SKM-1 (cell line): Measurements from ENCODE around the gene BGLAP.

ENCODE experiments used
- DNase-seq: peaks from one replicate; lab custom pipeline; 2025; ENCODE audit not compliant: unreplicated experiment; lab: John Stamatoyannopoulos, UW

The BGLAP gene

GRCh38 chr1:156253634-156254033, 11.7 kb downstream of the BGLAP start:
- DNase-seq: no peak

DNA sequence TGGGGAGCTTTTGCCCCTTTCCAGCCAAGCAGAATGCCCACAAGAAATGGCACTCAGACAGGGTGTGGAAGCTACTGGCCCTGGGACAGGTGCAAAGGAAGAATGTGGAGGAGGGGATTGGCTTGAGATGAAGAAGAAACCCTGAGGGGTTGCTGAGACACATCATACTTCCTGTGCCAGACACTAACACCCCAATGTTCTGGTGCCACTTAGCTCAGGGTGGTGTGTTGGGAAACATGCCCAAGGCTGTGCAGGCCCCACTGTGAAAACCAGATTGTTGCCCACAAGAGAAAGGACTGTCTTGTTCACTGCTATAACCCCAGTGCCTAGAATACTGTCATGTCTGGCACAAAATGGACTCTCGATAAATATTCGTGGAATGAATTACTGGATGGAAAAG, 15.7 kb downstream of the BGLAP start:
- no peak for DNase-seq

GRCh38 chr1:156258859-156259258, 16.9 kb downstream of the BGLAP start:
- DNase-seq: no peak

DNA sequence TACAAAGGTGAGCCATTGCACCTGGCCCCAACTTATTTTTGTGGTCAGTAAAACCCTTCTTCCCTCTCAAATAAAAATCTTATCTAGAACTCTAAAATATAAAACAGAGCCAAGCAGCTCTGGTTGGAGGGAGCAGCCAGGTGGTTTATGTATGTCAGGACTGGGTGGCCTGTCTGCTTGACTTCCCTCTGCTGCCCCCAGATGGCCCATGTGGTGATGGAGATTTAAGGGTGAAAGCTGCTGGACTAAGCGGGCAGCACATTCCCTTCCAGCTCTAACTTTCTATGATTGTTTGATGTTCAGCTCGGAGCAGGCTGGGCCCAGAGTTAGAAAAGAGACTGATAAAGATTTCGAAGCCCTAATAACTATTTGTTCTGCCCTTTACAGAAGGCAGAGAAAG, 17.8 kb downstream of the BGLAP start:
- no peak for DNase-seq

DNA sequence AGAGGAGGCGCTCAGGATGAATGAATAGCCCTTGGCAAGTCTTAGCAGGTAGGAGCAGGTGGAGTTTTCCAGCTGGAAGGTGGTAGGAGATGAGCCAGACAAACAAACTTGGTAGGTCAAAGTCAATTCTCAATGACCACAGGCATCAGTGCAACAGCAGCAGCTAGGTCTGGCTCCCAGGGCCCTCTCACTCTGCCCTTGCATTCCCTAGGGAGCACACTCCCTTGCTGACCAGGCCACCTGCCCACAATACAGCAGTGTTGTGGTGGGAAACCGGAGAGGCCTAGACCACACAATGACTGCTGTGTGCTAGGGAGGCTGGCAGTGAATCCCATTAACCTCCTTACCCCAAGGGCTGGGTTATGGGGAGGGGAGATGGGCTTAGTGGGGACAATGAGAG, 18.9 kb downstream of the BGLAP start:
- DNase-seq: no peak

- DNase-seq: no peak
Observed at GRCh38 chr1:156262461-156263287, 20.7 kb downstream of the BGLAP start.

GRCh38 chr1:156263288-156263655, 21.3 kb downstream of the BGLAP start:
- DNase-seq: no peak

DNA sequence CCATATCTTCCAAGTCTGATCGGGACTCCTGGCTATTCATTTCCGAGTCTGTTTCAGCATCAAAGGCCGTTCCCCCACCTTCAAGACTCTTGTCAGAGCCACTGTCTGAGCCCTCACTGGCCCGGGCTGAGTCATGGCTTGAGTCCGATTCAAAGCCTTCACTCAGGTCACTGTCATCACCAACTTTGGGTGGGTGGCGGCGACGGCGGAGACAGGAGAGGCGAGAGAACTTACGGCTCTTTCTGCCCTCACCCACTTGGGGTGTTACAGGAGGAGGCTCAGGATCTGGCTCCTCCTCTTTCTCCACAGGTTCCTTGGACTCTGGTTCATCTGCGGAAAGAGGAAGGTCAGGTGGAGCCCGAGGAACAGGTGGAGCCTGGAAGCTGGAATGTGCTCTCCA, 24.1 kb downstream of the BGLAP start:
- DNase-seq: no peak

- DNase-seq: no peak
Observed at GRCh38 chr1:156268336-156268735, 26.4 kb downstream of the BGLAP start.

DNA sequence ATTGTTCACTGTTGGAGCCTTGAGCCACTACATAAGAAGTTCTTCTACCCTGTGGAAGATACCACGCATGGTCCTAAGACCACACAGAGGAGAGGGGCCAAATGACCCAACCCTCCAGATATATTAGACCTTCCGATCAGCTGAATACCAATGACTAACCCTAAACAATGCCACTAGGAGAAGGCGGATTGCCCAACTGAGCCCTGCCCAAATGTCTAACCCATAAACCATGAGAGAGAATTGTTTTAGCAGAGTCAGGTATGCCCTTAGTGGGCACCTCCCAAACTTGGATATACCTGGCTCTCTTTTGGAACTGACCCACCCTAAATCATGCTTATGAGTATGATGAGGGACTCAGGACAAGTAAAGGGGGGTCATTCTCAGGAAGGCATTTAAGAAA, 28.3 kb downstream of the BGLAP start:
- no peak for DNase-seq

DNA sequence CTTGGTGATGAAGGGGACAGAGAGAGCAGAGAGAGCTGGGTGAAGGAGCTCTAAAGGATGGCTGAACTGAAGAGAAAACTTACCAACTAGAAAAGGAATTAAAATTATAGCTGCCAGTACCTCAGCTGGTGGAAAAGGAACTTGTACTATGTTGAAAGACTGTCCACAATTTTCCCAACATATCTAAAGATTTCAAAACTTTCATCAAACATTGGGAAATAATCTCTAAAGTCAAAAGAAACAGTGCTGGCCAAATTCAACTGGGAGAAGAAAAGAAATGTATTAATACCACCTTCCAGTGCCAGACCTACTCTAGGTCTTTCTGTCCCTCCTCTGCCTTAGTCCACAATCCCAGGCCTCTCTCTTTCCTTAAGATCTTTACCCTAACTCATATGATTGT, 34.5 kb downstream of the BGLAP start:
- peak; percentile 95 for DNase-seq

DNA sequence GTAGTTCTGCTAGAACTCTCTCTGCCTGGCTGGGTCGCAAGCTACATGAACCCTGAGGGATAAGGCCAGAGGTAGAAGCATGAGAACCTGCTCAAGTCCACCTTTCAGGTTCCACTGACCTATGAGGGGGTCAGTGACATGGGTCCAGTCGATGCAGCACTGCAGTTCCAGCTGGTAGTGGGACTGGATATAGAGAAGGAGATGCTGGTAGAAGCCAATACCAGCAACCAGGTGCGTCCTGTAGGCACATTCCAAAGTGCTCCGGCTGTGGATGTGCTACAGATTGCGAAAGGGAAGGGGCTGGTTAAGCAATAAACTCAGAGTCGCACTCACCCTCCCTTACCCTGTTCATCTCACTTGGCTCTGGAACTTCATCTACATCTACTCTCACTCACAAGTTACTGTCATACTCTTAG, 35.0 kb downstream of the BGLAP start:
- peak; percentile 87 for DNase-seq

DNA sequence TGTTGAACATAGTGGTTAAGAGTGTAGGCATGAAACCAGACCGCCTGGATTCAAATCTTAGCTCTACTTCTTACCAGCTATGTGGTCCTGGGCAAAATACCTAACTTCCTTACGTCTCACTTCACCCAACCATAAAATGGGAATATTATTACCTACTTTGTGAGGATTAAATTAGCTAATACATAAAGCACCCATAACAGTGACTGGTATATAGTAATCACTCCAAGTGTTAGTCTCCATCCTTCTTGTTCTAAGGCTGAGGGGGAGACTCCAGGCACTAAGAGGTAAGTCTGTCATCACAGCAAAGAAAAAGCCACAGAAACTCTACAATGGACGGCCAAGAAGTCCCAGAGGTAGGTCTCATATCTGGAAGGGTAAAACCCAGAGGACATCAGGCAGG, 37.9 kb downstream of the BGLAP start:
- no peak for DNase-seq

DNA sequence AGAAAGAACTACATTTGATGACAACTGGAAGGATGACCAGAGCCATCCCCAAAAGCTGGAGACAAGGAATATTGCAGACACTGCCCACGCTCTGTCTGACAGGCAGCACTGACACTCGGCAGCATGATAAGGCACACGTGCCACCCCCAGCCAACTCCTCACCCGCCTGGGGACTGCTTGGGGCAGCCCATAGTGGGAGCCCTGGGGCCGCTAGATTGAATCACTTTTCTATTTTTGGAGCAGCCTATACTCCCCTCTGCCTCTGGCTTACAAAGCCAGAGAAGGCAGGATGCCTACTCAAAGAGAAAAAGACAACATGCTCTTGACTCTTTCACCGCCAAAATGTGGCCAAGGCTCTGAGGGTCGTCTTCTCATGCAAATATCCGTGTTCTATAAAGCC, 39.3 kb downstream of the BGLAP start:
- peak; percentile 13 for DNase-seq

DNA sequence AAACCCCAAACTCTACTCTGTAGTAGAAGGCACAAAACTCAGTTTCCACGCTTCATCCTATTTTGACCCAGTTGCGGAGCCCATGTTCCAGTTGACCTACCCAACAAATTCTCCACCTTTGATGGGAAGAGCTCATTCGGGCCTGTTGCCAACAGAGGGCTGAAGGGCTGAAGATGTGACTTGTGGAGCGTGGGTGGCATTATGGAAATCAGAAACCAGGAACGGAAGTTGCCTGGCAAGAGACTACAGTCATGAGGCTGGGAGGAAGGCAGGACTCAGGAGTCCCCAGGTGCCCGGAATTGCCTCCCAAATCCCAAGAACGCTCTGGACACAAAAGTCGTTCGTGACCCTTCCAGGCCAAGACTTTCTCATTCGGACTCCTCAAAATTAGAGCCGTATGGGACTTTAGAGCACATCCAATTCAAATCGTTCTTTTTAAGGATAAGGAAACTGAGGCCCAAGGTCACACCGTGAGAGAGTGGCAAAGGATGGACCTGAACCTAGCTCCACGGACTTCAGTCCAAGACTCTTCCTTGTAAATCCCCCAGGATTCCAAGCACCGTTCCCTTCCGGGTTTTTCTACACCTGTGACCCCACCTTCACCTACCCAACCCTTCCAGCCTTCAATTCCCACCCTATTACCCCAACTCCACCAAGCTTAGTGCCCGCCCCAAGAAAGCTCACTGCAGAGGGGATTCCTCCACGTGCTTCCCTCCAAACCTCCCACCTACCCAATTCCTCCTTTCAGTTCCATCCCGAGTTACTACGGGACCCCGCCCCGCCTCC, 39.9 kb downstream of the BGLAP start:
- peak; percentile 7 for DNase-seq

- DNase-seq: peak; percentile 99
Observed at GRCh38 chr1:156282479-156283222, 40.7 kb downstream of the BGLAP start, which contains the start of gene SMG5. Gene SMG5, minus strand, starts transcription at chr1:156282825. Its CDS starts 145 bp downstream, at chr1:156282680.

DNA sequence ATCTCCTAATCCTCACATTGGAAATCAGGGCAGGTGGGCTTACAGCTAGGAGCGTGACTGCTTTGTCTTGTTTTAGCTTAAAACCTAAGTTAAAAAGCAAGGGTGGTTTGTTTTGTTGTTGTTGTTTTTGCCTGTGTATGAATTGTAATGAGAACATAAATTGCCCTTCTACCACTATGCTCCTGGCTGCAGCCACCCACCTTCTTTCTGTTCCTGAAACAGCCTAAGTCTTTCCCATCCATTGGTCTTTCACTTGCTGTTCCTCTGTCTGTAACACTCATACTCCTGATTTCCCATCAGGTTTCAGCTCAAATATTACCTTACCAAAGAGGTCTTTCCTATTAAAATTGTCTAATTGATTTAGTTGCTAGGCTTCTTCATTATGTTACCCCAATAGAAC, 41.5 kb downstream of the BGLAP start:
- DNase-seq: no peak

GRCh38 chr1:156284112-156284511, 42.1 kb downstream of the BGLAP start, which contains the start of gene TMEM79:
Gene TMEM79, plus strand, starts transcription at chr1:156284325. Its CDS starts 902 bp downstream, at chr1:156285227.
- DNase-seq: no peak

- DNase-seq: no peak
Observed at GRCh38 chr1:156284757-156285156, 42.8 kb downstream of the BGLAP start.

DNA sequence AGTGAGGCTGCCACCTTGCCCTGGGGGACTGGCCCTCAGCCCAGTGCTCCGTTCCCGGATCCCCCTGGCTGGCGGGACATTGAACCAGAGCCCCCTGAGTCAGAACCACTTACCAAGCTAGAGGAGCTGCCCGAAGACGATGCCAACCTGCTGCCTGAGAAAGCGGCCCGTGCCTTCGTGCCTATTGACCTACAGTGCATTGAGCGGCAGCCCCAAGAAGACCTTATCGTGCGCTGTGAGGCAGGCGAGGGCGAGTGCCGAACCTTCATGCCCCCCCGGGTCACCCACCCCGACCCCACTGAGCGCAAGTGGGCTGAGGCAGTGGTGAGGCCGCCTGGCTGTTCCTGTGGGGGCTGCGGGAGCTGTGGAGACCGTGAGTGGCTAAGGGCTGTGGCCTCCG, 43.5 kb downstream of the BGLAP start:
- DNase-seq: no peak

- no peak for DNase-seq
Observed at GRCh38 chr1:156286061-156286460, 44.1 kb downstream of the BGLAP start.
